ENCODE results near the gene CRYM. TPM values are rescaled to one million over a fixed set of nuclear protein-coding genes. Genes with fewer than 3 reads are reported as not detected.

CRYM gene
- total RNA-seq, 1 donor from 2014 or later = not detected

Other genes with a start within 250 kb of the CRYM start
- gene DNAH3, start 127.4 kb downstream of the CRYM start, total RNA-seq = 0.10 TPM in 1 of 2 replicates, not detected in the other
- gene LDAF1, start 119.6 kb downstream of the CRYM start, total RNA-seq = 6.8 and 8.4 TPM in 2 replicates
- gene ZP2, start 66.7 kb downstream of the CRYM start, total RNA-seq = not detected in 2 replicates
- gene ANKS4B, start 44.6 kb downstream of the CRYM start, total RNA-seq = not detected in 2 replicates